ENCODE data around the gene CHRNA1. TPM values are rescaled to one million over a fixed set of nuclear protein-coding genes. Genes with fewer than 3 reads are reported as not detected.

CHRNA1 gene
- total RNA-seq, 1 experiment from 2014 or later: not detected

GRCh38 chr2:174729797-174730697 lies 34.2 kb downstream of the CHRNA1 start:
- H3K4me2 ChIP-seq: no peak overlapping the region
- no peaks in the 10 kb centered on the region for H3K27me3 ChIP-seq (ENCODE audit: insufficient read depth, low read depth)
- H3K36me3 ChIP-seq (ENCODE audit: low read depth): no peaks in the 10 kb centered on the region
- TF ChIP-seq EZH2 (IDR thresholded peaks at IDR 0.05; ENCODE audit: low read depth) (no peak), CTCF (conservative IDR thresholded peaks at IDR 0.05) (no peak)
- no peaks in the 10 kb centered on the region for H4K20me1 ChIP-seq (ENCODE audit: insufficient read depth)
- no peak overlapping the region for H2AFZ ChIP-seq
- no peak for DNase-seq
- H3F3A ChIP-seq (ENCODE audit: insufficient read depth, low read depth): no peaks in the 10 kb centered on the region
- no peaks in the 10 kb centered on the region for H3K4me1 ChIP-seq (replicated peaks; ENCODE audit: insufficient read depth)
- no peaks in the 10 kb centered on the region for H3K79me2 ChIP-seq (ENCODE audit: low read depth)
- CTCF ChIA-PET: interaction anchor here (0.6 kb wide), 1 partner anchor 228 kb away, joined by 3 read pairs; no protein-coding TSS in a partner anchor
- intact Hi-C loops (cut with micrococcal nuclease; ENCODE audit: unreplicated experiment): no loop called here
- H3K27ac ChIP-seq: no peak overlapping the region
- no peak overlapping the region for H3K4me3 ChIP-seq
- POLR2A ChIA-PET (ENCODE audit: unreplicated experiment): no interaction called here
- H3K9me3 ChIP-seq (ENCODE audit: insufficient read depth, low read depth): no peaks in the 10 kb centered on the region
- BruUV-seq (replicated peaks): no TSS peak
- H3K9me2 ChIP-seq (ENCODE audit: insufficient read depth): no peaks in the 10 kb centered on the region

GRCh38 chr2:174728096-174728495 lies 36.2 kb downstream of the CHRNA1 start:
- no TSS peak for BruUV-seq (replicated peaks)
- Histone ChIP-seq H3K4me2 (no peak overlapping the region), H2AFZ (no peak overlapping the region), H3K79me2 (ENCODE audit: low read depth) (no peaks in the 10 kb centered on the region), H3K9me3 (ENCODE audit: insufficient read depth, low read depth) (no peaks in the 10 kb centered on the region), H3K27me3 (ENCODE audit: insufficient read depth, low read depth) (no peaks in the 10 kb centered on the region), H3K36me3 (ENCODE audit: low read depth) (no peaks in the 10 kb centered on the region), H3K4me3 (no peak overlapping the region), H3K27ac (no peak overlapping the region), H3K4me1 (replicated peaks; ENCODE audit: insufficient read depth) (no peaks in the 10 kb centered on the region), H3K9me2 (ENCODE audit: insufficient read depth) (no peaks in the 10 kb centered on the region), H3F3A (ENCODE audit: insufficient read depth, low read depth) (no peaks in the 10 kb centered on the region), H4K20me1 (ENCODE audit: insufficient read depth) (no peaks in the 10 kb centered on the region)
- TF ChIP-seq EZH2 (IDR thresholded peaks at IDR 0.05; ENCODE audit: low read depth) (no peak), CTCF (conservative IDR thresholded peaks at IDR 0.05) (no peak)
- DNase-seq: no peak
- intact Hi-C loops (cut with micrococcal nuclease; ENCODE audit: unreplicated experiment): no loop called here
- ChIA-PET CTCF (interaction anchor here (0.6 kb wide), 1 partner anchor 21 kb away, joined by 4 read pairs; no protein-coding TSS in a partner anchor), POLR2A (ENCODE audit: unreplicated experiment) (no interaction called here)

DNA sequence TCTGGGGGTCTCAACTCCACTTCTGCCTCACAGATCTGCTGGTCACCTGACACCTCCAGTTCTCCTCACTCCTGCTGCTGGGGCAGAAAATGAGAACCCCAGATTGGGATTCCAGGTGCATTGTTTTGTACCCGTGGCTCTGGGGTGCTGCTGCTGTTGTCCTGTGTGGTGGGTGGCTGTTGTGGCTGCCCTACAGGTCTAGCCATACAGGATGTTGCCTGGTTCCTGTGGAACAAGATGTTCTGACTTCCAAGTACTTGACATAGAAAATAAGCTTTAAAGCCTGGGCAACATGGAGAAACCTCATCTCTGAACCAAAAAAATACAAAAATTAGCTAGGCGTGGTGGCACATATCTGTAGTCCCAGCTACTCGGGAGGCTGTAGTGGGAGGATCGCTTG lies 38.1 kb downstream of the CHRNA1 start:
- Histone ChIP-seq H3K27me3 (ENCODE audit: insufficient read depth, low read depth) (0 out of 2 replicates have a peak, but pooled peaks cover 4% of the 10 kb centered on the region), H4K20me1 (ENCODE audit: insufficient read depth) (no peaks in the 10 kb centered on the region), H3K9me2 (ENCODE audit: insufficient read depth) (no peaks in the 10 kb centered on the region), H3K27ac (no peak overlapping the region), H3K4me3 (no peak overlapping the region), H3F3A (ENCODE audit: insufficient read depth, low read depth) (no peaks in the 10 kb centered on the region), H3K36me3 (ENCODE audit: low read depth) (no peaks in the 10 kb centered on the region), H3K9me3 (ENCODE audit: insufficient read depth, low read depth) (no peaks in the 10 kb centered on the region), H3K79me2 (ENCODE audit: low read depth) (no peaks in the 10 kb centered on the region), H3K4me2 (no peak overlapping the region), H3K4me1 (replicated peaks; ENCODE audit: insufficient read depth) (no peaks in the 10 kb centered on the region), H2AFZ (no peak overlapping the region)
- BruUV-seq (replicated peaks): no TSS peak
- CTCF ChIA-PET: no interaction called here
- no peak for TF ChIP-seq CTCF (conservative IDR thresholded peaks at IDR 0.05)
- TF ChIP-seq EZH2 (IDR thresholded peaks at IDR 0.05; ENCODE audit: low read depth): no peak
- DNase-seq: no peak
- intact Hi-C loops (cut with micrococcal nuclease; ENCODE audit: unreplicated experiment): no loop called here
- POLR2A ChIA-PET (ENCODE audit: unreplicated experiment): no interaction called here

Measured in PC-9 (cell line).